Naive thymus-derived CD4-positive, alpha-beta T cell (primary cell): ENCODE results near the gene CDK16. TPM values are rescaled to one million over a fixed set of nuclear protein-coding genes. Genes with fewer than 3 reads are reported as not detected.
A peak's percentile ranks its signal among the peaks of the same experiment; 100 is the strongest.

ENCODE experiments used
- ATAC-seq: fragments of 150-1000 bp; cut with Tn5 transposase; 2 replicates; pipeline ENCODE4 v1.10.0; 2021; ENCODE audit warnings: mild to moderate bottlenecking, moderate library complexity
- CTCF ChIA-PET: fragments of 350-600 bp; sonication (Branson Sonifier 250); formaldehyde crosslinking; loops from one replicate; lab custom pipeline; 2021; ENCODE audit warnings: antibody characterized with exemption; lab: Charles Lee
- POLR2A ChIA-PET: fragments of 350-600 bp; sonication (Branson Sonifier 250); formaldehyde crosslinking; loops from one replicate; lab custom pipeline; 2021; ENCODE audit warnings: antibody characterized with exemption, inconsistent platforms; lab: Charles Lee
- DNase-seq, 9 donors: peaks; one replicate each; pipeline versions ENCODE4 v3.0.0 to v3.0.0-alpha.2; 2020 to 2022; ENCODE audit warnings: mixed read lengths in 1 of 9
- H3K27ac ChIP-seq: one replicate; pipeline ENCODE4 v1.7.0; 2013; ENCODE audit warnings: mild to moderate bottlenecking, low read depth, low read length, moderate library complexity
- H3K27me3 ChIP-seq, 2 donors: one replicate each; pipeline ENCODE4 v1.7.0; 2013; ENCODE audit warnings: low read length in 2 of 2, mild to moderate bottlenecking in 2 of 2, moderate library complexity in 2 of 2; ENCODE audit not compliant: control insufficient read depth in 2 of 2, insufficient read depth in 2 of 2
- H3K36me3 ChIP-seq, 3 experiments: 1 replicate in 2 of 3; 2 replicates in 1 of 3; pipeline ENCODE4 v1.7.0; 2013; ENCODE audit warnings: low read length in 3 of 3, mild to moderate bottlenecking in 3 of 3, moderate library complexity in 1 of 3; ENCODE audit not compliant: insufficient read depth in 3 of 3, control insufficient read depth in 2 of 3
- H3K4me1 ChIP-seq, 2 donors: one replicate each; pipeline ENCODE4 v1.7.0; 2013; ENCODE audit warnings: low read length in 2 of 2, mild to moderate bottlenecking in 2 of 2, moderate library complexity in 1 of 2; ENCODE audit not compliant: control insufficient read depth in 2 of 2, insufficient read depth in 2 of 2
- H3K4me3 ChIP-seq: 2 replicates; pipeline ENCODE4 v1.7.0; 2013; ENCODE audit warnings: mild to moderate bottlenecking, low read length
- H3K9me3 ChIP-seq, 3 experiments: 1 replicate in 2 of 3; 2 replicates in 1 of 3; pipeline ENCODE4 v1.7.0; 2013; ENCODE audit warnings: low read length in 3 of 3; ENCODE audit not compliant: control insufficient read depth in 2 of 3
- H3K27ac Mint-ChIP-seq, 9 donors: one replicate each; pipeline ENCODE4 v1.8.0; 2020 to 2022; ENCODE audit warnings: mixed read lengths in 9 of 9, mild to moderate bottlenecking in 8 of 9, moderate library complexity in 5 of 9, inconsistent platforms in 2 of 9
- H3K27me3 Mint-ChIP-seq, 5 donors: one replicate each; pipeline ENCODE4 v1.8.0; 2021 to 2022; ENCODE audit warnings: mixed read lengths in 5 of 5, mild to moderate bottlenecking in 1 of 5
- H3K36me3 Mint-ChIP-seq, 5 donors: one replicate each; pipeline ENCODE4 v1.8.0; 2020 to 2022; ENCODE audit warnings: mixed read lengths in 5 of 5, mild to moderate bottlenecking in 3 of 5, inconsistent platforms in 1 of 5
- H3K4me1 Mint-ChIP-seq, 7 donors: one replicate each; pipeline ENCODE4 v1.8.0; 2020 to 2022; ENCODE audit warnings: mixed read lengths in 7 of 7, mild to moderate bottlenecking in 3 of 7, inconsistent platforms in 1 of 7
- H3K4me3 Mint-ChIP-seq, 10 donors: one replicate each; pipeline ENCODE4 v1.8.0; 2020 to 2022; ENCODE audit warnings: mild to moderate bottlenecking in 10 of 10, mixed read lengths in 10 of 10, moderate library complexity in 6 of 10, inconsistent platforms in 2 of 10
- H3K9me3 Mint-ChIP-seq, 11 donors: one replicate each; pipeline ENCODE4 v1.8.0; 2020 to 2022; ENCODE audit warnings: mixed read lengths in 11 of 11, mild to moderate bottlenecking in 4 of 11, inconsistent platforms in 1 of 11, moderate library complexity in 1 of 11
- intact Hi-C, 2 donors: fragments of 100-400 bp; cut with micrococcal nuclease; formaldehyde crosslinking; loops; one replicate each; pipeline ENCODE4 v1.15.1; 2023
- polyA plus RNA-seq, 2 donors: library from polyadenylated mRNA; unstranded; fragments of 300-500 nt; fragmentation: Illumina TruSeq; gene quantifications; one replicate each; pipeline ENCODE4 v1.2.3, GENCODE V29; 2021
- total RNA-seq, 6 experiments: library from RNA in 5 of 6; stranded (reverse) in 5 of 6; gene quantifications; 1 replicate in 5 of 6; 2 replicates in 1 of 6; pipeline ENCODE4 v1.2.3 and lab custom pipeline; 2021 to 2026

Gene CDK16
- total and polyA plus RNA-seq, 7 experiments from 2014 or later: 6.4 to 112 (median 61.6) TPM

- peak overlapping the region in 1 of 9 donors; percentile 41 for H3K27ac Mint-ChIP-seq
- H3K9me3 ChIP-seq: no peaks in the 10 kb centered on the region
- no peak overlapping the region for H3K4me3 ChIP-seq
- no peak overlapping the region for H3K27ac ChIP-seq
- peaks cover 0 to 8% (median 0%) of the 10 kb centered on the region in 7 donors for H3K4me1 Mint-ChIP-seq
- H3K27me3 Mint-ChIP-seq: no peaks in the 10 kb centered on the region
- POLR2A ChIA-PET: interaction anchor here (0.6 to 0.7 kb wide), 2 partner anchors 265 to 1330 kb away, joined by 3 to 4 read pairs; no protein-coding TSS in a partner anchor
- no peak for DNase-seq
- no peak overlapping the region for H3K4me3 Mint-ChIP-seq
- H3K36me3 Mint-ChIP-seq: peaks cover 0 to 47% (median 18%) of the 10 kb centered on the region in 5 donors
- H3K9me3 Mint-ChIP-seq: peaks cover 0 to 4% (median 0%) of the 10 kb centered on the region in 11 donors
- intact Hi-C loops: no loop called here
- CTCF ChIA-PET: no interaction called here
- H3K27me3 ChIP-seq: no peaks in the 10 kb centered on the region
- ATAC-seq: no peak
- H3K36me3 ChIP-seq: peaks cover 0 to 75% (median 6%) of the 10 kb centered on the region in 3 experiments
- no peaks in the 10 kb centered on the region for H3K4me1 ChIP-seq
These were observed 26.2 kb downstream of the CDK16 start for GRCh38 chrX:47244676-47245075.

GRCh38 chrX:47245156-47245555, 26.7 kb downstream of the CDK16 start:
- H3K36me3 ChIP-seq: peaks cover 0 to 70% (median 3%) of the 10 kb centered on the region in 3 experiments
- intact Hi-C loops: no loop called here
- no peak for ATAC-seq
- Mint-ChIP-seq H3K36me3 (peaks cover 0 to 42% (median 20%) of the 10 kb centered on the region in 5 donors), H3K9me3 (peaks cover 0 to 6% (median 0%) of the 10 kb centered on the region in 11 donors), H3K27me3 (no peaks in the 10 kb centered on the region), H3K4me1 (peaks cover 0 to 8% (median 0%) of the 10 kb centered on the region in 7 donors), H3K27ac (no peak overlapping the region), H3K4me3 (no peak overlapping the region)
- POLR2A ChIA-PET: interaction anchor here (0.6 kb wide), 1 partner anchor 264 kb away, joined by 3 read pairs; no protein-coding TSS in a partner anchor
- H3K9me3 ChIP-seq: no peaks in the 10 kb centered on the region
- CTCF ChIA-PET: no interaction called here
- no peaks in the 10 kb centered on the region for H3K4me1 ChIP-seq
- DNase-seq: no peak
- no peak overlapping the region for H3K27ac ChIP-seq
- H3K4me3 ChIP-seq: no peak overlapping the region
- H3K27me3 ChIP-seq: no peaks in the 10 kb centered on the region

GRCh38 chrX:47247206-47247998, 28.9 kb downstream of the CDK16 start:
- H3K27ac Mint-ChIP-seq: peak overlapping the region in 3 of 9 donors; percentile 13 to 71 (median 19)
- H3K4me1 Mint-ChIP-seq: peaks cover 0 to 8% (median 0%) of the 10 kb centered on the region in 7 donors
- no peak overlapping the region for H3K27ac ChIP-seq
- CTCF ChIA-PET: no interaction called here
- H3K4me1 ChIP-seq: no peaks in the 10 kb centered on the region
- H3K9me3 ChIP-seq: no peaks in the 10 kb centered on the region
- no peak overlapping the region for H3K4me3 ChIP-seq
- H3K36me3 Mint-ChIP-seq: peaks cover 0 to 28% (median 14%) of the 10 kb centered on the region in 5 donors
- H3K27me3 Mint-ChIP-seq: no peaks in the 10 kb centered on the region
- no peak for DNase-seq
- POLR2A ChIA-PET: no interaction called here
- peaks cover 0 to 48% (median 0%) of the 10 kb centered on the region in 3 experiments for H3K36me3 ChIP-seq
- intact Hi-C loops: no loop called here
- peaks cover 0 to 4% (median 0%) of the 10 kb centered on the region in 11 donors for H3K9me3 Mint-ChIP-seq
- no peaks in the 10 kb centered on the region for H3K27me3 ChIP-seq
- ATAC-seq: no peak
- H3K4me3 Mint-ChIP-seq: no peak overlapping the region

DNA sequence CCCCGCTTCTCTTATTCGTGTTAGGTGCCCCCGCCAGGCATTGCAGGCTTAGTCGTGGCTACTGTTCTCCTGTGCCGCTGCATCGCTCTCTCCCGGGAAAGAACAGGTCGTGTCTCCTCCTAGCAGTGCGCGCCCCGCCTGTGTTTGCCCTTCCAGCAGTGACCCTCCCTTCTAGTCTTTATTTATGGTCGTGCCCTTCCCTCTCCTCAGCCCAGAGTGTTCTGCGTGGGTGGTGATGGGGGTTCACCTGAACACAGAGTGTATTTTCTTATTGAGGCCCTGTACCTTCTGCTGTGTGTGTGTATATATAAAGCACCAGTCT, 29.5 kb downstream of the CDK16 start:
- Histone ChIP-seq H3K36me3 (peaks cover 0 to 45% (median 0%) of the 10 kb centered on the region in 3 experiments), H3K27me3 (no peaks in the 10 kb centered on the region), H3K4me3 (no peak overlapping the region), H3K9me3 (no peaks in the 10 kb centered on the region), H3K27ac (no peak overlapping the region), H3K4me1 (no peaks in the 10 kb centered on the region)
- H3K27ac Mint-ChIP-seq: peak overlapping the region in 3 of 9 donors; percentile 10 to 79 (median 71)
- ATAC-seq (no peak), DNase-seq (no peak)
- H3K27me3 Mint-ChIP-seq: no peaks in the 10 kb centered on the region
- CTCF ChIA-PET: no interaction called here
- peaks cover 0 to 4% (median 0%) of the 10 kb centered on the region in 11 donors for H3K9me3 Mint-ChIP-seq
- H3K4me1 Mint-ChIP-seq: peaks cover 0 to 8% (median 0%) of the 10 kb centered on the region in 7 donors
- H3K4me3 Mint-ChIP-seq: peak overlapping the region in 1 of 10 donors; percentile 6
- intact Hi-C loops: no loop called here
- POLR2A ChIA-PET: no interaction called here
- peaks cover 0 to 28% (median 14%) of the 10 kb centered on the region in 5 donors for H3K36me3 Mint-ChIP-seq

DNA sequence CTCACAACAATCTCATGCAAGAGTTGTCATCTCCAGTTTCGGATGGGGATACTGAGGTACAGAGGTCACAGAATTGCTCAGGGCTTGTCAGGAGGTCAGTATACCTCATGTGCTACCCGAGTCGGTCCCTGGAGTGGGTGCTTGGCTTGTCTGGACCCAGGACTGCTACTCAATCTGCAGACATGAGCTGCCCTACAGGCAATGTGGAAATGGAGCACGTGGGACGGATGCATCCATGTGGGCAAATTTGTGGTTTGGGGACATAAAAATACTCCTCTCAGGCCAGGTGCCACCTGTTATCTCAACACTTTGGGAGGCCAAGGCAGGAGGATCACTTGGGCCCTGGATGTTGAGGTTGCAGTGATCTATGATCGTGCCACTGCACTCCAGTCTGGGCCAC, 30.1 kb downstream of the CDK16 start:
- Mint-ChIP-seq H3K27me3 (no peaks in the 10 kb centered on the region), H3K4me3 (no peak overlapping the region), H3K9me3 (peaks cover 0 to 4% (median 0%) of the 10 kb centered on the region in 11 donors), H3K4me1 (peaks cover 0 to 8% (median 0%) of the 10 kb centered on the region in 7 donors), H3K27ac (no peak overlapping the region), H3K36me3 (peaks cover 0 to 28% (median 14%) of the 10 kb centered on the region in 5 donors)
- CTCF ChIA-PET: no interaction called here
- POLR2A ChIA-PET: no interaction called here
- no peaks in the 10 kb centered on the region for H3K9me3 ChIP-seq
- H3K27ac ChIP-seq: no peak overlapping the region
- DNase-seq (no peak), ATAC-seq (no peak)
- no peak overlapping the region for H3K4me3 ChIP-seq
- intact Hi-C loops: no loop called here
- H3K4me1 ChIP-seq: no peaks in the 10 kb centered on the region
- no peaks in the 10 kb centered on the region for H3K27me3 ChIP-seq
- peaks cover 0 to 41% (median 0%) of the 10 kb centered on the region in 3 experiments for H3K36me3 ChIP-seq

GRCh38 chrX:47250017-47250347, 31.5 kb downstream of the CDK16 start:
- POLR2A ChIA-PET: interaction anchor here (0.6 kb wide), 1 partner anchor 120 kb away, joined by 5 read pairs; no protein-coding TSS in a partner anchor
- peaks cover 0 to 8% (median 0%) of the 10 kb centered on the region in 7 donors for H3K4me1 Mint-ChIP-seq
- peaks cover 0 to 12% (median 5%) of the 10 kb centered on the region in 11 donors for H3K9me3 Mint-ChIP-seq

More at GRCh38 chrX:47250017-47250347, 31.5 kb downstream of the CDK16 start:
- CTCF ChIA-PET: no interaction called here
- Histone ChIP-seq H3K4me1 (no peaks in the 10 kb centered on the region), H3K27me3 (no peaks in the 10 kb centered on the region), H3K27ac (no peak overlapping the region), H3K36me3 (peaks cover 0 to 27% (median 0%) of the 10 kb centered on the region in 3 experiments), H3K9me3 (no peaks in the 10 kb centered on the region), H3K4me3 (no peak overlapping the region)
- Mint-ChIP-seq H3K27me3 (no peaks in the 10 kb centered on the region), H3K4me3 (no peak overlapping the region), H3K36me3 (peaks cover 0 to 21% (median 14%) of the 10 kb centered on the region in 5 donors), H3K27ac (peak overlapping the region in 1 of 9 donors; percentile 56)
- ATAC-seq (no peak), DNase-seq (no peak)
- intact Hi-C loops: no loop called here
